ENCODE data around the gene NENF.
A peak's percentile ranks its signal among the peaks of the same experiment; 100 is the strongest.
"Not testable (repeated sequence)": the region's sequence is repeated elsewhere in the genome, so short reads cannot be mapped to it uniquely, and the experiment has no call there.

NENF gene

GRCh38 chr1:212461916-212462660, 29.4 kb downstream of the NENF start:
- no peak for DNase-seq

- no peak for DNase-seq
These were observed 31.0 kb downstream of the NENF start for GRCh38 chr1:212463565-212464285.

- DNase-seq: no peak
These were observed 32.6 kb downstream of the NENF start for GRCh38 chr1:212465311-212465710.

GRCh38 chr1:212466437-212466836, 33.7 kb downstream of the NENF start:
- no peak for DNase-seq

- no peak for DNase-seq
These were observed 34.4 kb downstream of the NENF start for GRCh38 chr1:212466898-212467650.

- no peak for DNase-seq
These were observed 35.2 kb downstream of the NENF start for GRCh38 chr1:212467843-212468482.

- peak; percentile 91 for DNase-seq
These were observed 37.3 kb downstream of the NENF start for GRCh38 chr1:212470059-212470458.

- no peak for DNase-seq
These were observed 38.6 kb downstream of the NENF start for GRCh38 chr1:212471286-212471685.

GRCh38 chr1:212471891-212472675, 39.4 kb downstream of the NENF start:
- DNase-seq: no peak

- no peak for DNase-seq
These were observed 41.0 kb downstream of the NENF start for GRCh38 chr1:212473729-212474128.

GRCh38 chr1:212475151-212475550, 42.4 kb downstream of the NENF start:
- DNase-seq: no peak

GRCh38 chr1:212475831-212476230, 43.1 kb downstream of the NENF start:
- not testable (repeated sequence) for DNase-seq

GRCh38 chr1:212477014-212477679, 44.4 kb downstream of the NENF start:
- peak; percentile 79 for DNase-seq

GRCh38 chr1:212477680-212478466, 45.2 kb downstream of the NENF start:
- DNase-seq: no peak

- DNase-seq: no peak
These were observed 45.8 kb downstream of the NENF start for GRCh38 chr1:212478467-212479025.

- DNase-seq: no peak
These were observed 46.5 kb downstream of the NENF start for GRCh38 chr1:212479188-212479587.

- DNase-seq: not testable (repeated sequence)
These were observed 48.2 kb downstream of the NENF start for GRCh38 chr1:212480711-212481437.

- no peak for DNase-seq
These were observed 48.7 kb downstream of the NENF start for GRCh38 chr1:212481438-212481767.

GRCh38 chr1:212482006-212482636, 49.4 kb downstream of the NENF start:
- DNase-seq: no peak

Measured in fibroblast of skin of right biceps (primary cell).